LNCaP clone FGC (cell line): ENCODE results near the gene ADI1.

Experiments
- DNase-seq: peaks from one replicate; pipeline ENCODE4 v3.0.0-alpha.2; 2011; ENCODE audit warnings: low read depth
- H3K4me3 ChIP-seq: 2 replicates; pipeline ENCODE4 v1.5.1; 2011; ENCODE audit warnings: mild to moderate bottlenecking, low read depth, low read length, control low read depth
- CTCF ChIP-seq: IDR thresholded peaks from 2 replicates; pipeline ENCODE4 v1.5.1; 2012; ENCODE audit warnings: mild to moderate bottlenecking; ENCODE audit not compliant: control insufficient read depth, insufficient read depth; ENCODE audit errors: extremely low read depth

The ADI1 gene

GRCh38 chr2:3529316-3530025 lies 10.1 kb upstream of the ADI1 start:
- no peak for DNase-seq
- H3K4me3 ChIP-seq, result no peak overlapping the region
- TF ChIP-seq CTCF, result no peak

GRCh38 chr2:3527886-3528785 lies 8.8 kb upstream of the ADI1 start:
- no peak overlapping the region for H3K4me3 ChIP-seq

GRCh38 chr2:3526871-3527270 lies 7.5 kb upstream of the ADI1 start:
- no peak for TF ChIP-seq CTCF
- DNase-seq, result no peak
- no peak overlapping the region for H3K4me3 ChIP-seq

More at GRCh38 chr2:3527886-3528785, 8.8 kb upstream of the ADI1 start:
- TF ChIP-seq CTCF, result no peak
- no peak for DNase-seq

GRCh38 chr2:3523551-3524041 lies 4.3 kb upstream of the ADI1 start:
- peak; percentile 88 for DNase-seq

GRCh38 chr2:3522961-3523421 lies 3.7 kb upstream of the ADI1 start:
- H3K4me3 ChIP-seq, result no peak overlapping the region
- no peak for TF ChIP-seq CTCF
- no peak for DNase-seq

More at GRCh38 chr2:3523551-3524041, 4.3 kb upstream of the ADI1 start:
- no peak for TF ChIP-seq CTCF
- no peak overlapping the region for H3K4me3 ChIP-seq

- TF ChIP-seq CTCF, result no peak
- H3K4me3 ChIP-seq, result no peak overlapping the region
- DNase-seq, result no peak
These were observed 1.3 kb upstream of the ADI1 start for GRCh38 chr2:3520591-3520990.
